Ascending aorta (tissue), 2 donors: ENCODE measurements around the gene RASD2. TPM values are rescaled to one million over a fixed set of nuclear protein-coding genes. Genes with fewer than 3 reads are reported as not detected.

Source experiments
- DNase-seq, 2 donors: peaks; one replicate each; pipeline ENCODE4 v3.0.0-alpha.2; 2019; ENCODE audit warnings: low spot score in 2 of 2
- H3K27ac ChIP-seq, 2 donors: fragments of 200-600 bp; sonication (generic); one replicate each; pipeline ENCODE4 v1.5.1; 2016 to 2017; ENCODE audit warnings: mild to moderate bottlenecking in 1 of 2
- H3K27me3 ChIP-seq: fragments of 200-600 bp; sonication (generic); one replicate; pipeline ENCODE4 v1.5.1; 2017
- H3K36me3 ChIP-seq, 2 donors: fragments of 200-600 bp; sonication (generic); one replicate each; pipeline ENCODE4 v1.5.1; 2016
- H3K4me1 ChIP-seq, 2 donors: fragments of 200-600 bp; sonication (generic); one replicate each; pipeline ENCODE4 v1.5.1; 2016 to 2017; ENCODE audit warnings: mild to moderate bottlenecking in 1 of 2
- H3K4me3 ChIP-seq, 2 donors: fragments of 200-600 bp; sonication (generic); one replicate each; pipeline ENCODE4 v1.5.1; 2016 to 2017; ENCODE audit warnings: mild to moderate bottlenecking in 1 of 2
- H3K9me3 ChIP-seq, 2 donors: fragments of 200-600 bp; sonication (generic); one replicate each; pipeline ENCODE4 v1.5.1; 2016
- intact Hi-C: fragments of 100-400 bp; cut with DNase I; formaldehyde crosslinking; loops from one replicate; pipeline ENCODE4 v1.15.1; 2023
- total RNA-seq: library from RNA; depleted of rRNA; stranded (reverse); fragments of >200 nt; gene quantifications from one replicate; pipeline ENCODE4 v1.1.0, GENCODE V29; 2016
- TF ChIP-seq, protein P1 (sequence below), 3 experiments: fragments of 200-600 bp in 2 of 3; fragments of 450-650 bp in 1 of 3; sonication (generic) in 2 of 3; IDR thresholded peaks; one replicate each; pipeline ENCODE4 v1.5.1; 2016 to 2019; ENCODE audit warnings: antibody characterized with exemption in 3 of 3, mild to moderate bottlenecking in 1 of 3, moderate library complexity in 1 of 3

Gene RASD2
- total RNA-seq, 1 donor from 2014 or later = 6.6 TPM

DNA sequence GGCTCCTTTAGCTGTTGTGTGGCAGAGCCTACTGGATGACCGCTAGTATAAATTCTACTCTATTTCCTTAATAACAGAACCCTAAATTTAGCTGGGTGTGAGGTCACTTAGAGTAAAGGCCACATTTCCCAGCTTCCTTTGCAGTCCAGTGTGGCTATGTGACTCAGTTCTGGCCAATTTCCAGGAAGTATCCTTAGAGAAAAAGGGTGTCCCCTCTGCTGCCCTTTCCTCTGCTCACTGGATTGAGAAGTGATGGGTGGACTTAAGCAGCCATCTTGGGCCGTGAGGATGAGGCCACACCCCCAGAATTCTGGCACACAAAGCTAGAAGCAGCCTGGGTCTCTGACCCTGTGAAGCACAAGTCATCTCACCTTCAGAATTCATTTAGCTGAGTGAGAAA is 11.7 kb upstream of the RASD2 start:
- intact Hi-C loops = no loop called here
- H3K4me1 ChIP-seq = no peaks in the 10 kb centered on the region
- TF ChIP-seq, protein P1, sequence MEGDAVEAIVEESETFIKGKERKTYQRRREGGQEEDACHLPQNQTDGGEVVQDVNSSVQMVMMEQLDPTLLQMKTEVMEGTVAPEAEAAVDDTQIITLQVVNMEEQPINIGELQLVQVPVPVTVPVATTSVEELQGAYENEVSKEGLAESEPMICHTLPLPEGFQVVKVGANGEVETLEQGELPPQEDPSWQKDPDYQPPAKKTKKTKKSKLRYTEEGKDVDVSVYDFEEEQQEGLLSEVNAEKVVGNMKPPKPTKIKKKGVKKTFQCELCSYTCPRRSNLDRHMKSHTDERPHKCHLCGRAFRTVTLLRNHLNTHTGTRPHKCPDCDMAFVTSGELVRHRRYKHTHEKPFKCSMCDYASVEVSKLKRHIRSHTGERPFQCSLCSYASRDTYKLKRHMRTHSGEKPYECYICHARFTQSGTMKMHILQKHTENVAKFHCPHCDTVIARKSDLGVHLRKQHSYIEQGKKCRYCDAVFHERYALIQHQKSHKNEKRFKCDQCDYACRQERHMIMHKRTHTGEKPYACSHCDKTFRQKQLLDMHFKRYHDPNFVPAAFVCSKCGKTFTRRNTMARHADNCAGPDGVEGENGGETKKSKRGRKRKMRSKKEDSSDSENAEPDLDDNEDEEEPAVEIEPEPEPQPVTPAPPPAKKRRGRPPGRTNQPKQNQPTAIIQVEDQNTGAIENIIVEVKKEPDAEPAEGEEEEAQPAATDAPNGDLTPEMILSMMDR (IDR thresholded peaks at IDR 0.05) = no peak
- H3K36me3 ChIP-seq = no peaks in the 10 kb centered on the region
- H3K27me3 ChIP-seq = no peaks in the 10 kb centered on the region
- H3K9me3 ChIP-seq = no peaks in the 10 kb centered on the region
- DNase-seq = no peak
- no peak overlapping the region for H3K27ac ChIP-seq
- no peak overlapping the region for H3K4me3 ChIP-seq

DNA sequence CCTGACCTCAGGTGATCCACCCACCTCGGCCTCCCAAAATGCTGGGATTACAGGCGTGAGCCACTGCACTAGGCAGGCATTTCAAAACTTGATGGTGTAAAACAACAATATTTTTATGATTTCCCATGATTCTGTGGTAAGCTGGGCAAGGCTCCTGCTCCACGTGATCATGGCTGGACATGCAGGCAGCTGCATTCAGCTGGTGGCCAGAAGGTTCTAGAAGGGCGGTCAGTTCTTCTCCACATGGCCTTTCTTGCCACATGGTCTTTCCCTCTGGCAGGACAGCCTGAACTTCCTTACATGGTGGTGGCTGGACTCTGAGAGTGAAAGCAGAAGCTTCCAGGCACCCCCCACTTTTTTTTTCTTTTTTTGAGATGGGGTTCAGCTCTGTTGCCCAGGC is 9.9 kb upstream of the RASD2 start:
- TF ChIP-seq, protein P1 (IDR thresholded peaks at IDR 0.05) = no peak

DNA sequence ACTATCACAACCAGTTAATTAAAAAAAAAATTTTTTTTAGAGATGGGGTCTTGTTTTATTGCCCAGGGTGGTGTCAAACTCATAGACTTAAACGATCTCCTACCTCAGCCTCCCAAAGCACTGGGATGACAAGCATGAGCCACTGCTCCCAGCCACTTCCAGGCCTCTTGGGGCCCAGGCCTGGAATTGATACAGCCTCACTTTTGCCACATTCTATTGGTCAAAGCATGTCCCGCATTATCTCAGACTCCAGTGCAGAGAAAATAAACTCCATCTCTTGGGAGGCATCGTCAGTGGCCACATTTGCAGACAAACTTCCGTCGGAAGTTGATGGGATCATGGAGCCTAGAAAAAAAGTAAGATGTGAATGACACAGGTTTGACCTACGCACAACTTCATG is 9.4 kb upstream of the RASD2 start:
- no peak overlapping the region for H3K27ac ChIP-seq
- no peaks in the 10 kb centered on the region for H3K4me1 ChIP-seq
- intact Hi-C loops = no loop called here
- H3K9me3 ChIP-seq = no peaks in the 10 kb centered on the region
- no peak overlapping the region for H3K4me3 ChIP-seq
- no peaks in the 10 kb centered on the region for H3K36me3 ChIP-seq
- TF ChIP-seq, protein P1 (IDR thresholded peaks at IDR 0.05) = no peak
- H3K27me3 ChIP-seq = no peaks in the 10 kb centered on the region
- DNase-seq = no peak

More for the DNA sequence above, 9.9 kb upstream of the RASD2 start:
- Histone ChIP-seq H3K27me3 (no peaks in the 10 kb centered on the region), H3K9me3 (no peaks in the 10 kb centered on the region), H3K27ac (no peak overlapping the region), H3K36me3 (no peaks in the 10 kb centered on the region), H3K4me3 (no peak overlapping the region), H3K4me1 (no peaks in the 10 kb centered on the region)
- no peak for DNase-seq
- intact Hi-C loops = no loop called here

DNA sequence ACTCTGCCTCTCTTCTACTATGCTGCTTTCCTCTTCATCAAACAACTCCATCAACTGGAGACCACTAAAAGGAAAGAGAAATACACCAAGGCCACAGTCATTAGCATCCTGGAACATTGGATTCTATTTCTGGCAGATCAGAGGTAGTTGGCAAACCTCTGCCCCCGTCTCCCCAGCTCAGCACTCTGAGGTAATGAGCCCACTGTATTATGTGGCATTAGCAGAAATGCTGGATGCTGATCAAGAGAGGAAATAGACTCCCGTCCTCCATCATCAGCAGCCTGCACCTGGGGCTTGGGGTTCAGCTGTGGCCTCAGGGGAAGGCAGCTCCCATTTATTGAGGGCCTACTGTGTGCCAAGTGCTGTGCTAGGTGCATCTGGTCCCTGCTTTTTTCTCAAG is 9.0 kb upstream of the RASD2 start:
- Histone ChIP-seq H3K4me1 (peaks cover 0 to 3% of the 10 kb centered on the region in 2 donors), H3K36me3 (no peaks in the 10 kb centered on the region), H3K9me3 (no peaks in the 10 kb centered on the region), H3K27me3 (no peaks in the 10 kb centered on the region), H3K4me3 (no peak overlapping the region), H3K27ac (no peak overlapping the region)
- TF ChIP-seq, protein P1 (IDR thresholded peaks at IDR 0.05) = no peak
- intact Hi-C loops = no loop called here
- no peak for DNase-seq

DNA sequence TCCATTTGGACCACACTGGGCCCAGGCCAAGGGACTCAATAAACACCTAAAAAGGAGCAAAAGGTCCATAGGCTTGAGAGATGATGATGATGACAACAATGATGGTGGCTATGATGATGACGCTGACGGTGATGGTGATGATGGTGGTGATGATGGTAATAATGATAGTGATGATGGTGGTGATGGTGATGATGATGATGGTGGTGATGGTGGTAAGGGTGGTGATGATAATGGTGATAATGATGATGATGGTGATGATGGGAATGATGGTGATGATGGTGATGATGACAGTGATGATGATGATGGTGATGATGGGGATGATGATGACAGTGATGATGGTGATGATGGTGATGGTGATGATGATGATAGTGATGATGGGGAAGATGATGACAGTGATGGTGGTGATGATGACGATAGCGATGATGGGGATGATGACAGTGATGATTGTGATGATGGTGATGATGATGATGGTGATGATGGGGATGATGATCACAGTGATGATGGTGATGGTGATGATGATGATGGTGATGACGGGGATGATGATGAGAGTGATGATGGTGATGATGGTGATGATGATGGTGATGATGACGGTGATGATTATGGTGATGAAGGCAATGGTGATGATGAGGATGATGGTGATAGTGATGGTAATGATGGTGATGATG is 7.1 kb upstream of the RASD2 start:
- no peaks in the 10 kb centered on the region for H3K27me3 ChIP-seq
- H3K9me3 ChIP-seq = no peaks in the 10 kb centered on the region
- intact Hi-C loops = no loop called here
- no peak for DNase-seq
- H3K4me3 ChIP-seq = no peak overlapping the region
- TF ChIP-seq, protein P1 (IDR thresholded peaks at IDR 0.05) = no peak
- no peaks in the 10 kb centered on the region for H3K36me3 ChIP-seq
- peaks cover 0 to 4% of the 10 kb centered on the region in 2 donors for H3K4me1 ChIP-seq
- H3K27ac ChIP-seq = no peak overlapping the region

DNA sequence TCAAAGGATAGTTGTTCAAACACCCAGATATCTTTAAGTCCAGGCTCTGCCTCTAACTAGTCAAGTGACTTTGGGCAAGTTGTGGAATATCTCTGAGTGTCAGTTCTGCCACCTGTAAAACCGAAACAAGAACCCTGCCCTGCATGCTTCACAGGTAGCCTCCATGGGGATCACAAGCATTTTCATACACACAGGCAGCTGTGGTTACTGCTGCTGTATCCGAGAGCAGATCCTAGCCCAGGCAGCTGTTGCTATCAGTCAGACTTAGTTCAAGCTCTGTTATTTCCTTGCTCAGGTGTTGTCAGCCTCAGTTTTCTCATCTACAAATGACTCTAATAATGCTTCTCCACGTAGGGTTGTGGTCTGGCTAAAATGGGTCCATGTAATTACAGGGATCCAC is 6.5 kb upstream of the RASD2 start:
- no peaks in the 10 kb centered on the region for H3K9me3 ChIP-seq
- intact Hi-C loops = no loop called here
- TF ChIP-seq, protein P1 (IDR thresholded peaks at IDR 0.05) = no peak
- H3K4me1 ChIP-seq = peaks cover 4 to 8% of the 10 kb centered on the region in 2 donors
- no peaks in the 10 kb centered on the region for H3K27me3 ChIP-seq
- no peak overlapping the region for H3K27ac ChIP-seq
- no peak for DNase-seq
- no peaks in the 10 kb centered on the region for H3K36me3 ChIP-seq
- no peak overlapping the region for H3K4me3 ChIP-seq
